NCI-H2107 treated with DMSO at 0.1 percent for 48 hours (cell line): ENCODE measurements around the gene FGR.
A peak's percentile ranks its signal among the peaks of the same experiment; 100 is the strongest.
"Not testable (repeated sequence)": the region's sequence is repeated elsewhere in the genome, so short reads cannot be mapped to it uniquely, and the experiment has no call there.

ENCODE experiments used
- DNase-seq: peaks from one replicate; lab custom pipeline; 2025; ENCODE audit not compliant: unreplicated experiment; lab: John Stamatoyannopoulos, UW

Gene FGR

GRCh38 chr1:27634985-27635367, at the start of gene FGR:
FGR (minus strand) TSS chr1:27635185; CDS start chr1:27623916, 11,269 bp downstream.
- no peak for DNase-seq

- DNase-seq = no peak
Measured at GRCh38 chr1:27684176-27684575, 49.2 kb upstream of the FGR start.

- no peak for DNase-seq
Measured at GRCh38 chr1:27682351-27682944, 47.5 kb upstream of the FGR start.

- DNase-seq = not testable (repeated sequence)
Measured at GRCh38 chr1:27681580-27681979, 46.6 kb upstream of the FGR start.

GRCh38 chr1:27680225-27680791, 45.3 kb upstream of the FGR start:
- DNase-seq = not testable (repeated sequence)

- no peak for DNase-seq
Measured at GRCh38 chr1:27678747-27679146, 43.8 kb upstream of the FGR start.

- no peak for DNase-seq
Measured at GRCh38 chr1:27676410-27676809, 41.4 kb upstream of the FGR start.

- DNase-seq = no peak
Measured at GRCh38 chr1:27672750-27673112, 37.7 kb upstream of the FGR start.

- peak; percentile 99 for DNase-seq
Measured at GRCh38 chr1:27671964-27672749, 37.2 kb upstream of the FGR start, which contains the start of gene IFI6. IFI6 (minus strand) TSS chr1:27672192; CDS start chr1:27669314, 2,878 bp downstream.

- DNase-seq = no peak
Measured at GRCh38 chr1:27669876-27670275, 34.9 kb upstream of the FGR start.

- peak; percentile 50 for DNase-seq
Measured at GRCh38 chr1:27668808-27669723, 34.1 kb upstream of the FGR start.

- no peak for DNase-seq
Measured at GRCh38 chr1:27668121-27668807, 33.3 kb upstream of the FGR start.

GRCh38 chr1:27666791-27667254, 31.8 kb upstream of the FGR start:
- DNase-seq = no peak

GRCh38 chr1:27666294-27666693, 31.3 kb upstream of the FGR start:
- DNase-seq = no peak

- DNase-seq = no peak
Measured at GRCh38 chr1:27665016-27665651, 30.1 kb upstream of the FGR start.

- no peak for DNase-seq
Measured at GRCh38 chr1:27664291-27664690, 29.3 kb upstream of the FGR start.

- DNase-seq = peak; percentile 84
Measured at GRCh38 chr1:27662707-27663393, 27.9 kb upstream of the FGR start.

GRCh38 chr1:27662261-27662660, 27.3 kb upstream of the FGR start:
- no peak for DNase-seq

GRCh38 chr1:27661412-27662075, 26.6 kb upstream of the FGR start:
- DNase-seq = no peak
